HG03442 (cell line): ENCODE measurements around the gene TRIM4.
"Not testable (repeated sequence)": the region's sequence is repeated elsewhere in the genome, so short reads cannot be mapped to it uniquely, and the experiment has no call there.

Source experiments
- ATAC-seq: cut with Tn5 transposase; IDR thresholded peaks from one replicate; pipeline ENCODE4 v1.9.1; 2021; ENCODE audit warnings: mild to moderate bottlenecking, moderate library complexity; ENCODE audit not compliant: unreplicated experiment

Gene TRIM4

GRCh38 chr7:99918959-99919813, at the start of gene TRIM4:
Gene TRIM4 (minus strand): TSS chr7:99919530. CDS start chr7:99919401, 129 bp downstream.
- peak; percentile 94 for ATAC-seq

GRCh38 chr7:99958564-99959227, 39.4 kb upstream of the TRIM4 start:
- no peak for ATAC-seq

- ATAC-seq, result no peak
Observed at GRCh38 chr7:99955247-99955646, 35.9 kb upstream of the TRIM4 start.

GRCh38 chr7:99954643-99955042, 35.3 kb upstream of the TRIM4 start:
- not testable (repeated sequence) for ATAC-seq

- ATAC-seq, result no peak
Observed at GRCh38 chr7:99953649-99954048, 34.3 kb upstream of the TRIM4 start.

- not testable (repeated sequence) for ATAC-seq
Observed at GRCh38 chr7:99952649-99953048, 33.3 kb upstream of the TRIM4 start.

GRCh38 chr7:99950819-99951218, 31.5 kb upstream of the TRIM4 start:
- not testable (repeated sequence) for ATAC-seq

- no peak for ATAC-seq
Observed at GRCh38 chr7:99949645-99950228, 30.4 kb upstream of the TRIM4 start.

GRCh38 chr7:99947608-99948007, 28.3 kb upstream of the TRIM4 start:
- ATAC-seq, result no peak

- ATAC-seq, result no peak
Observed at GRCh38 chr7:99944497-99945070, 25.3 kb upstream of the TRIM4 start.

- ATAC-seq, result no peak
Observed at GRCh38 chr7:99943641-99944496, 24.5 kb upstream of the TRIM4 start.

GRCh38 chr7:99938296-99938695, 19.0 kb upstream of the TRIM4 start:
- ATAC-seq, result no peak

GRCh38 chr7:99935009-99935408, 15.7 kb upstream of the TRIM4 start:
- ATAC-seq, result not testable (repeated sequence)

- ATAC-seq, result no peak
Observed at GRCh38 chr7:99930376-99930775, 11.0 kb upstream of the TRIM4 start.

GRCh38 chr7:99929730-99930053, 10.4 kb upstream of the TRIM4 start:
- no peak for ATAC-seq

GRCh38 chr7:99928994-99929729, 9.8 kb upstream of the TRIM4 start, which contains the start of gene GJC3:
Gene GJC3 (minus strand): TSS chr7:99929620. CDS start chr7:99929620, 0 bp downstream.
- no peak for ATAC-seq

GRCh38 chr7:99928188-99928587, 8.9 kb upstream of the TRIM4 start:
- ATAC-seq, result no peak

GRCh38 chr7:99927536-99927935, 8.2 kb upstream of the TRIM4 start:
- no peak for ATAC-seq

GRCh38 chr7:99926321-99926720, 7.0 kb upstream of the TRIM4 start:
- no peak for ATAC-seq

- ATAC-seq, result no peak
Observed at GRCh38 chr7:99923200-99923599, 3.9 kb upstream of the TRIM4 start.
